Heart left ventricle (tissue), 13 donors: ENCODE data around the gene OR8K1.

Source experiments
- POLR2A ChIP-seq, 2 donors: fragments of 450-650 bp; IDR thresholded peaks; one replicate each; pipeline ENCODE4 v1.6.1; 2017; ENCODE audit warnings: antibody characterized with exemption in 2 of 2, mild to moderate bottlenecking in 2 of 2, moderate library complexity in 2 of 2
- TF ChIP-seq, protein P1 (sequence below), 12 donors: fragments of 200-600 bp; sonication (generic) in 4 of 12; IDR thresholded peaks; one replicate each; pipeline versions ENCODE4 v1.5.0 to v1.8.0; 2018 to 2022; ENCODE audit warnings: antibody characterized with exemption in 12 of 12, mild to moderate bottlenecking in 5 of 12
- donor health status: ischemic (EF 13 %, LVEDD 7.1; RV severe dilation, severe dysfunction).
- donor health status: DM: no; HTN: yes; CAD: no.
- donor health status: DM: no; HTN: no; CAD: no.
- donor health status: ischemic (EF 25% LVEDD 6.9; RV normal size, moderate dysfunction).
- donor health status: ischemic (EF 25% LVEDD 5.7; RV mildly dilated, moderate dysfunction).
- donor health status: ischemic (EF 35%, LVEDD 5.7; RV mildly dilated, moderate dysfunction).
- donor health status: nonischemic (EF 11% LVEDD 7.7; RV severe dilation, severe dysfunction).
- donor health status: DM: yes; HTN: yes; CAD: no.
- donor health status: PGD.
- donor health status: ischemic (EF 29% LVEDD 5.4; RV normal size, mild dysfunction).
- donor health status: nonischemic (EF 23%, LVEDD 6.1; RV moderate dilation, normal function).

DNA sequence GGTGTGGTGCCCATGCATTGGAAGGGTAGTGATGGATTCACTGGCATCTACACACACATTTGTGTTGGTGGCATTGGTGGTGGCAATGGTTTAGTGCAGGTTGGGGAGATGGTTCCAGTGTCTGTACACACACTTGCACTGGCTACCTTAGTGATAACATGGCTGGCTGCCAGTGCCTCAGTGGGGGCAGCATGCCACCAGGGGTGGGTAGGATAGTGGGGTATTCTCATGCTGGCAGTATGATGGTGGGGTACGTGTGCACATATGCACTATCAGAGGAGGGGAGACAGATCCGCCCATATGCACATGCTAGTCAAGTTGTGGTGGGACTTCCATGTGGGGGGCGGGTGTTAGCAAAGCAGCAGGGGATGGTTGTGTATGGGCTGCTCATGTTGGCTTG lies 38.0 kb upstream of the OR8K1 start:
- TF ChIP-seq, protein P1, sequence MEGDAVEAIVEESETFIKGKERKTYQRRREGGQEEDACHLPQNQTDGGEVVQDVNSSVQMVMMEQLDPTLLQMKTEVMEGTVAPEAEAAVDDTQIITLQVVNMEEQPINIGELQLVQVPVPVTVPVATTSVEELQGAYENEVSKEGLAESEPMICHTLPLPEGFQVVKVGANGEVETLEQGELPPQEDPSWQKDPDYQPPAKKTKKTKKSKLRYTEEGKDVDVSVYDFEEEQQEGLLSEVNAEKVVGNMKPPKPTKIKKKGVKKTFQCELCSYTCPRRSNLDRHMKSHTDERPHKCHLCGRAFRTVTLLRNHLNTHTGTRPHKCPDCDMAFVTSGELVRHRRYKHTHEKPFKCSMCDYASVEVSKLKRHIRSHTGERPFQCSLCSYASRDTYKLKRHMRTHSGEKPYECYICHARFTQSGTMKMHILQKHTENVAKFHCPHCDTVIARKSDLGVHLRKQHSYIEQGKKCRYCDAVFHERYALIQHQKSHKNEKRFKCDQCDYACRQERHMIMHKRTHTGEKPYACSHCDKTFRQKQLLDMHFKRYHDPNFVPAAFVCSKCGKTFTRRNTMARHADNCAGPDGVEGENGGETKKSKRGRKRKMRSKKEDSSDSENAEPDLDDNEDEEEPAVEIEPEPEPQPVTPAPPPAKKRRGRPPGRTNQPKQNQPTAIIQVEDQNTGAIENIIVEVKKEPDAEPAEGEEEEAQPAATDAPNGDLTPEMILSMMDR (IDR thresholded peaks at IDR 0.05) = no peak
- no peak for TF ChIP-seq POLR2A (IDR thresholded peaks at IDR 0.05)
